Glutamatergic neuron (in vitro differentiated cells): ENCODE data around the gene KCNK5. TPM values are rescaled to one million over a fixed set of nuclear protein-coding genes. Genes with fewer than 3 reads are reported as not detected.

Experiments used
- DNase-seq: peaks from one replicate; pipeline ENCODE4 v3.0.0; 2022
- H3K27ac Mint-ChIP-seq: one replicate; pipeline ENCODE4 v1.8.0; 2020; ENCODE audit warnings: mild to moderate bottlenecking, mixed read lengths, inconsistent platforms; ENCODE audit not compliant: unreplicated experiment
- H3K27me3 Mint-ChIP-seq: one replicate; pipeline ENCODE4 v1.8.0; 2020; ENCODE audit warnings: mild to moderate bottlenecking, moderate library complexity, mixed read lengths, inconsistent platforms; ENCODE audit not compliant: unreplicated experiment
- H3K36me3 Mint-ChIP-seq: one replicate; pipeline ENCODE4 v1.8.0; 2020; ENCODE audit warnings: mild to moderate bottlenecking, mixed read lengths, inconsistent platforms; ENCODE audit not compliant: unreplicated experiment
- H3K4me1 Mint-ChIP-seq: one replicate; pipeline ENCODE4 v1.8.0; 2020; ENCODE audit warnings: mild to moderate bottlenecking, low read depth, mixed read lengths, inconsistent platforms; ENCODE audit not compliant: unreplicated experiment
- H3K4me3 Mint-ChIP-seq: one replicate; pipeline ENCODE4 v1.8.0; 2020; ENCODE audit warnings: mild to moderate bottlenecking, mixed read lengths, inconsistent platforms; ENCODE audit not compliant: unreplicated experiment
- H3K9me3 Mint-ChIP-seq: one replicate; pipeline ENCODE4 v1.8.0; 2020; ENCODE audit warnings: mild to moderate bottlenecking, moderate library complexity, mixed read lengths, inconsistent platforms; ENCODE audit not compliant: unreplicated experiment
- total RNA-seq: library from RNA; stranded (reverse); fragmentation: NEBNext Ultra II Directional; extraction: Animal tissue kit (Norgen Biotek cat#: 25700); gene quantifications from one replicate; pipeline ENCODE4 v1.2.1, GENCODE V29; 2021; ENCODE audit not compliant: unreplicated experiment
- TF ChIP-seq, protein P1 (sequence below): fragments of 200-600 bp; sonication (generic); IDR thresholded peaks from one replicate; pipeline ENCODE4 v1.5.0; 2021; ENCODE audit not compliant: partially characterized antibody, unreplicated experiment

Gene KCNK5
- total RNA-seq, 1 donor from 2014 or later = 0.71 TPM

DNA sequence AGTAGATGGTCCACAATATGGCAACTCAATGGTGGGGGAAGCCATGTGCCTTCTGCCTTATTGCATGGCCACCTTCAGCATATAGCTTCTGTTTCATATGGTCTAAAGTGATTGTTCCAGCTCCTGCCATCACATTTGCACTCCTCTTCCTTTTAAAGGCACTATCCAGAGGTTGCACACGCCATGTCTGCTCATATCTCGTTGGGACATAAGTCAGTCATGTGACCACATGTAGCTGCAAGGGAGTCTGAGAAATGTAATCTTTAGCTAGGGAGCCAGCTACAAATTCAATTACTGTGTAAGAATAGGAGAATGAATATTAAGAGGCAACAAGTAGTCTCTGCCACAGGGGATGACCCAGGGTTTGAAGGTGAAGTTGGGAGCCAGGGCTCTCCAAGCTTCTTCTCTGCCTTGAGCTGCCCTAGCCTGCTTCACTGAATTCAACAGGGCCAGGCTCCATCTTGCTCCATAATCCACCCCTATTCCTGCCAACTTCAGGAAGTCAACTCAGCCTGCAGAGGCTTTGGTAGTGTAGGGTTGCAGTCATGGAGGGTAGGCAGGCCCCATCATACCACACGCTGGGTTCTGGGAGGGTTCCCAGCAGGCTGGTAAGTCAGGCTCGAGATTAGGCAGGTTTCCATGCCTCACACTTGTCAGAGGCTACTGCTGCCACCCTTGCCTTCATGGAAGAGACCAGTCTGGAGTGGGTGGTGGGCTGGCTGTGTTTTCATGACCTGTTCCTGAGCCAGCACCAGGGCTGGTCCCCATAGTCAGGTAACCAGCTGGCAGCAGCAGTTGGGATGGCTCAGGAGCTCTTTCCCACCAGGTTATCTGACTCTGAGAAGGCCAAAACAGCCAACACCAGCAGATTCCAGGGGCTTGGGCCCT, 57.5 kb downstream of the KCNK5 start:
- DNase-seq = no peak

DNA sequence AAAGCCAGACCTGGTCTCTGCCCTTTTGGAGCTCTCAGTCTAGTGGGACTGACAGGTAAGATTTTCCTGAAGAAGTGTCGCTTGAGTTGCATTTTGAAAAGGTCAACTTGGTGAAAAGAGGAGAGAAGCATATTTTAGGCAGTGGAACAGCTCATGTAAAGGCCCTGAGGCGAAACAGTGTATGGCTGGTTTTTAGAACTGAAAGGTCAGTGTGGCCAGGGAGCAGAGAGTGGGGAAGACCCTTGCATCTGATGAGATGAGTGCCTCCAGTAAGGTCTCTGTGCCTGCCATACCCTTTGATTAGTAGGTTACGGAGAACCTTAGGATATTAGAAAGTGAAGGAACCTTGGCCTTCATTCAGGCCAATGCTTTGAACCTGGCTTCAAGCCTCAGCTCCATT, 58.4 kb downstream of the KCNK5 start:
- H3K27ac Mint-ChIP-seq = no peak overlapping the region
- H3K4me1 Mint-ChIP-seq = no peaks in the 10 kb centered on the region
- no peak for DNase-seq
- no peaks in the 10 kb centered on the region for H3K36me3 Mint-ChIP-seq
- TF ChIP-seq, protein P1, sequence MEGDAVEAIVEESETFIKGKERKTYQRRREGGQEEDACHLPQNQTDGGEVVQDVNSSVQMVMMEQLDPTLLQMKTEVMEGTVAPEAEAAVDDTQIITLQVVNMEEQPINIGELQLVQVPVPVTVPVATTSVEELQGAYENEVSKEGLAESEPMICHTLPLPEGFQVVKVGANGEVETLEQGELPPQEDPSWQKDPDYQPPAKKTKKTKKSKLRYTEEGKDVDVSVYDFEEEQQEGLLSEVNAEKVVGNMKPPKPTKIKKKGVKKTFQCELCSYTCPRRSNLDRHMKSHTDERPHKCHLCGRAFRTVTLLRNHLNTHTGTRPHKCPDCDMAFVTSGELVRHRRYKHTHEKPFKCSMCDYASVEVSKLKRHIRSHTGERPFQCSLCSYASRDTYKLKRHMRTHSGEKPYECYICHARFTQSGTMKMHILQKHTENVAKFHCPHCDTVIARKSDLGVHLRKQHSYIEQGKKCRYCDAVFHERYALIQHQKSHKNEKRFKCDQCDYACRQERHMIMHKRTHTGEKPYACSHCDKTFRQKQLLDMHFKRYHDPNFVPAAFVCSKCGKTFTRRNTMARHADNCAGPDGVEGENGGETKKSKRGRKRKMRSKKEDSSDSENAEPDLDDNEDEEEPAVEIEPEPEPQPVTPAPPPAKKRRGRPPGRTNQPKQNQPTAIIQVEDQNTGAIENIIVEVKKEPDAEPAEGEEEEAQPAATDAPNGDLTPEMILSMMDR = no peak
- no peak overlapping the region for H3K4me3 Mint-ChIP-seq
- H3K9me3 Mint-ChIP-seq = peaks cover 2% of the 10 kb centered on the region
- peaks cover 8% of the 10 kb centered on the region for H3K27me3 Mint-ChIP-seq

More for the DNA sequence above, 57.5 kb downstream of the KCNK5 start:
- no peak overlapping the region for H3K27ac Mint-ChIP-seq
- H3K36me3 Mint-ChIP-seq = peaks cover 2% of the 10 kb centered on the region
- H3K4me3 Mint-ChIP-seq = no peak overlapping the region
- no peaks in the 10 kb centered on the region for H3K4me1 Mint-ChIP-seq
- peaks cover 6% of the 10 kb centered on the region for H3K27me3 Mint-ChIP-seq
- TF ChIP-seq, protein P1 = no peak
- H3K9me3 Mint-ChIP-seq = peaks cover under 1% of the 10 kb centered on the region

DNA sequence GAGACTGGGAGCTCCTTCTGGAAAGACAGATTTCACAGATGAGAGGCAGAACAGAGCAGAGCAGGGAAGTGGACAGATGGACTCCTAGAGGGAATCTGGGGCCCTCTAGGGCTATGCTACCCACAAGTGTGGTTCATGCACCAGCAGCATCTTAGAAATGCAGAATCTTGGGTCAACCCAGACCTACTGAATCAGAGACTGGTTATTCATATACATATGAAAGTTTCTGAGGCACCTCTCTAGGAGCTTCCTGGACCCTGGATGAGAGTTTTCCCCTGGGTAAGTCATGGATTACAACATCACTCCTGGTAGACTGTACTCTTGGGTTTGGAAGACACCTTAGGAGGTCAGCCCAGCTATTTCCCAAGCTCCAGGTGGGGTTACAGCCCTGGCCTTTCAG, 58.9 kb downstream of the KCNK5 start:
- Mint-ChIP-seq H3K9me3 (peaks cover 2% of the 10 kb centered on the region), H3K4me3 (no peak overlapping the region), H3K27ac (no peak overlapping the region), H3K4me1 (no peaks in the 10 kb centered on the region), H3K27me3 (peaks cover 8% of the 10 kb centered on the region), H3K36me3 (no peaks in the 10 kb centered on the region)
- TF ChIP-seq, protein P1 = no peak
- no peak for DNase-seq

DNA sequence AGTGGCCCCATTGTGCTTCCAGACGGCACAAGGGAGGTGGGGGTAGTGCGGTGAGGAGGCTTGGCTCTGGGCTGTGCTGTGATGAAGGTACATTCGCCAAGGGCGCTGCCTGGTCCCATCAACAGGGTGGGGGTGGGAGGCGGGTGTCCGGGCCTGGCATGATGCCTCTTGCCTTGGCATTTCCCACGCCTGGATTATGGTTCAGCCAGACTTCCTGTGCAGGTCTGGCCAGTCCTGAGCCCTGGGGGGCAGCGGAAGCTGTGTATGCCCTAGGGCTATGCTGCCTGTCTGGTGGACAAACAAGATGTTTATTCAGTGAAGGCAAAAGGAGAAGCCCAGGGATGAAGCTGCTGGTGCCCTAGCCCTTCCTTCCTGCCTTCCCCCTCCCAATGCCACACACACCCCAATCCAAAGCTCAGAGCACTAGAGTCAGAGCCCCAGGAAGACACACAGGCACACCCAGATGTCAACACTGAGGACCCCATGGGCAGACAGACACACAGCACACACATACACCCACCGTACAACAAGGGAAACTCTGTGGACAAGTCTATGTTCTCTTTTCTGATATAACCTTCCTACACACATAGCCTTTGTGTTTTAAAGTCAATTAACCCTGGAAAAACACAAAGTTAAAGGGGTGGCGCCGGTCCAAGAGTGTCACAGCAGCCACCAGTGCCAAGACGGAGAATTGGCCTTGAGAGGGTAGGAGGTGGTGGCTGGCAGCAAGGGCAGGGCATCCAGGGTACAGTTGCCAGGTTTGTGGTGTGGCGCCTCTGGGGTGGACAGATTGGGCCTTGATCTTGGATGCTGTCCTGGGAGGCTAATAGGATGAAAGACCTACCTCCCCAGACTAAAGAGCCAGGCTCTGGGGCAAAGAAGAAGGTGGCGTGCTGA, 59.6 kb downstream of the KCNK5 start:
- H3K27ac Mint-ChIP-seq = no peak overlapping the region
- TF ChIP-seq, protein P1 = no peak
- H3K4me3 Mint-ChIP-seq = no peak overlapping the region
- H3K4me1 Mint-ChIP-seq = no peaks in the 10 kb centered on the region
- H3K27me3 Mint-ChIP-seq = peaks cover 8% of the 10 kb centered on the region
- DNase-seq = no peak
- H3K36me3 Mint-ChIP-seq = no peaks in the 10 kb centered on the region
- peaks cover 2% of the 10 kb centered on the region for H3K9me3 Mint-ChIP-seq
